ENCODE measurements around the gene TENM3.

Gene TENM3

DNA sequence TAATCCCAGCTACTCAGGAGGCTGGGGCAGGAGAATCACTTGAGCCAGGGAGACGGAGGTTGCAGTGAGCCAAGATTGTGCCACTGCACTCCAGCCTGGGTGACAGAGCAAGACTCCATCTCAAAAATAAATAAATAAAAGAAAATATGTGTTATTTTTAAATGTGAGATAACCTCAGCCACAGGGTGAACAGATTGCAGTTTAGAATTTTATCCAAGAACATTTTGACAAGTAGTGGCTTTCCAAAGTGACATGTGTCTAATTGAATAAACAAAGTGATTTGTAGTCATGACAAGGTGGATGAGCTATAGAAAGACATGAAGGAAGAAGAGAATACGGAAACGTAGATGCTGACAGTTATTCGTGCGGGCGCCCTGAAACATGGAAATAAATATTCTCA is 497.9 kb downstream of the TENM3 start:
- DNase-seq (ENCODE audit: low read depth in 2 of 2), result no peak

DNA sequence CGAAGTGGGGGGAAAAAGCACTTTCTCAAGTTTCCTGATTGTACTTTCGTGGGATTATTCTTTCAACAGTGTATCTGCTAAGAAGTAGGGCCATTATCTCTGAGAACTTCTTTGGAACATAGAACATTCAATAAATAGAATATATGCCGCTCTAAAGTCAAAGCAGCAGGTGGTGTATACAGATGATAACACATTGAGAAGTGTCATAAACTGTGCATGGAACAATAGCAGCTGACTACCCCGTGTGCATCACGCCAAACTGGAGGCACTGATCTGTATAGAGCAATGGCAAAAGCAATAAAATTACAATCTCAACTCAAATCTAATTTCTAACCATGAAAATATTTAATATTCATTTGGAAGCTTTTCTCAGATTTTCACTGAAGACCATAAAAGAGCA is 498.7 kb downstream of the TENM3 start:
- no peak for DNase-seq (ENCODE audit: low read depth in 2 of 2)

GRCh38 chr4:182743815-182744214 is 500.6 kb downstream of the TENM3 start:
- DNase-seq (ENCODE audit: low read depth in 2 of 2), result no peak

GRCh38 chr4:182745237-182745636 is 502.0 kb downstream of the TENM3 start:
- DNase-seq (ENCODE audit: low read depth in 2 of 2), result no peak

GRCh38 chr4:182746876-182747275 is 503.7 kb downstream of the TENM3 start:
- DNase-seq (ENCODE audit: low read depth in 2 of 2), result no peak

DNA sequence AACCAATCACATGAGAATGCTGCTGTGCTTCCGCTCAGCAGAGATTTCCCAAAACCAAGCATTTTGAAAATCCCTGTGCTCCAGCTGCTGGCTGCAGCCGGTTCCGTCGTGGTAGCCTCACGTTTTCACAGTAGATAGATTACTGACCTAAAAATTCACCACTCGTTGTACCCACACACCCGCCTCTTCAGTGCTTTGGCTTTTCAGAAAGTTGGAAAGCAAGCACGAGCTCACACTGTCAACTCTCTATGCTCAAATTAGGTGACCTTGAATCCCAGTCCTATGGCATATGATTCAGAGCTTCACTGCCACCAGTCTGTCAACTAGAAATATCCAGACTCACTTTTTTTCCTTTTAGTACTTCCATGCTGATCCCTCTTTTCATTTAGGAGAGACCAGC is 505.1 kb downstream of the TENM3 start:
- DNase-seq (ENCODE audit: low read depth in 2 of 2), result no peak

GRCh38 chr4:182748949-182749348 is 505.7 kb downstream of the TENM3 start:
- no peak for DNase-seq (ENCODE audit: low read depth in 2 of 2)

DNA sequence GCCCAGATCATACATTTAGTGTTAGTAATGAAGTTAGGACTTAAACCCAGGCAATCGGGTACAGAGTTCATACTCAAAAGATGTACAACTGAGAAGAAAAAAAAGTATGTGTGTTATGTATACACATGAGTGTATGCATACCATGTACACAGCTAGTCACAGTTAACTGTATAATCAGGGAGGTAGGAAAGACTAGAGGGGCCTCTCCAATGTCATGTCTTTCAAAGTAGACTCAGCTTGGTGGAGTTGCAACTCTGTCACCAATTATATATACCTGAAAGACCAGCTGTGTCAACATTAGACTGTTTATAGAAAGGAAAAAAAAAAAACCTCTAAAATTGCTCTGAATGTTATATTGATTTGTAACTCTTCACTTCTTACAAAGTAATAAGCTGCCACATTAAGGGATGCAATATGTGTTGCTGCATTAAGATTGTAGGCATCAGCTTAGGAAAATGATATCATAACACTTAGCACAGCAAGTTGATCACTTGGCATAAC is 506.5 kb downstream of the TENM3 start:
- no peak for DNase-seq (ENCODE audit: low read depth in 2 of 2)

- no peak for DNase-seq (ENCODE audit: low read depth in 2 of 2)
These were observed 509.1 kb downstream of the TENM3 start for GRCh38 chr4:182752158-182752910.

DNA sequence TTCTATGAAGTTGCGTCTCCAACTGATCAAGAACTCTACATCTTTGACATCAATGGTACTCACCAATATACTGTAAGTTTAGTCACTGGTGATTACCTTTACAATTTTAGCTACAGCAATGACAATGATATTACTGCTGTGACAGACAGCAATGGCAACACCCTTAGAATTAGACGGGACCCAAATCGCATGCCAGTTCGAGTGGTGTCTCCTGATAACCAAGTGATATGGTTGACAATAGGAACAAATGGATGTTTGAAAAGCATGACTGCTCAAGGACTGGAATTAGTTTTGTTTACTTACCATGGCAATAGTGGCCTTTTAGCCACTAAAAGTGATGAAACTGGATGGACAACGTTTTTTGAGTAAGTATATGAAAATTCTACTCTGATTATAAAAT is 511.7 kb downstream of the TENM3 start:
- DNase-seq (ENCODE audit: low read depth in 2 of 2), result no peak

- no peak for DNase-seq (ENCODE audit: low read depth in 2 of 2)
These were observed 513.0 kb downstream of the TENM3 start for GRCh38 chr4:182756161-182756690.

DNA sequence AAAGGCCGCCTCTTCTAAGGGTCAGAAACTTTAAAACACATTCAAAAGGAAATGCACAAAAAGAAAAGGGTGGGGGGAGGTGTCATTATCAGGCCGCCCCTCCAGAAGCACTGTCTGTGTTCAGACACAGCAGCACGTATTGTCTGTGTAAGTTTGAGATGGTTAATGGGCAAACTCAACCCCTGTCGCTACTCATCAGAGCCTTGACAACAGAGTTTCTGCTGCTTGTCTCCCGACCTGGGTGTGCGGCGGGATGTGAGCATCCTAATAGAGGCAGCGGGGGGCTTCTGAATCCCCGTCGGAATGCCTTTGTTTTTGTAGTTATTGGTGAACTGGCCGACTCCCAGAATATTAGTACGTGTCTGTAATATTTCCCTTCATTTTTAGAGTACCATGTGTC is 515.1 kb downstream of the TENM3 start:
- DNase-seq (ENCODE audit: low read depth in 2 of 2), result no peak

DNA sequence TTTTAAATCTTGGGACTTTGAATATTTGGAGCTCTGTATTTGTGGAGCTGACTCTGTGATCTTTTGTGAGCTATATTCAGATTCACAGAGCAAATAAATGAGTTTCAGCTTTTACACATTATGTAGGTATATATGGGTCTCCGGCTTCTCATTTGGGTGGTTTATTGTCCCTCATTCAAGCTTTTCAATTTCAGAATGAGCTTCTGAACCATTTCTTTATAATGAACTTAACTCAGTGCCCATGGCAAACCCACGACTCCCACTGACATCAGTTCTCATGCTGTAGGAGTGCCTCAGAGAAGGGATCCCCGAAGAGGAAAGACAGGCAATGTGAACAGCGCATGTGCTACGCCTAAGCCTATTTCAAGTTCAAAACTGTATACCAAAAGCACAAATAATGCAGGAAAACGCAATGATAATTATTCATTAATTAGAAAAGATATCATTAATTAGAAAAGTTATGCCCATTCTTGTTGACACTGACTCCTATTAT is 517.4 kb downstream of the TENM3 start:
- DNase-seq (ENCODE audit: low read depth in 2 of 2), result no peak

GRCh38 chr4:182764137-182764536 is 520.9 kb downstream of the TENM3 start:
- DNase-seq (ENCODE audit: low read depth in 2 of 2), result no peak

GRCh38 chr4:182764642-182765041 is 521.4 kb downstream of the TENM3 start:
- DNase-seq (ENCODE audit: low read depth in 2 of 2), result no peak

DNA sequence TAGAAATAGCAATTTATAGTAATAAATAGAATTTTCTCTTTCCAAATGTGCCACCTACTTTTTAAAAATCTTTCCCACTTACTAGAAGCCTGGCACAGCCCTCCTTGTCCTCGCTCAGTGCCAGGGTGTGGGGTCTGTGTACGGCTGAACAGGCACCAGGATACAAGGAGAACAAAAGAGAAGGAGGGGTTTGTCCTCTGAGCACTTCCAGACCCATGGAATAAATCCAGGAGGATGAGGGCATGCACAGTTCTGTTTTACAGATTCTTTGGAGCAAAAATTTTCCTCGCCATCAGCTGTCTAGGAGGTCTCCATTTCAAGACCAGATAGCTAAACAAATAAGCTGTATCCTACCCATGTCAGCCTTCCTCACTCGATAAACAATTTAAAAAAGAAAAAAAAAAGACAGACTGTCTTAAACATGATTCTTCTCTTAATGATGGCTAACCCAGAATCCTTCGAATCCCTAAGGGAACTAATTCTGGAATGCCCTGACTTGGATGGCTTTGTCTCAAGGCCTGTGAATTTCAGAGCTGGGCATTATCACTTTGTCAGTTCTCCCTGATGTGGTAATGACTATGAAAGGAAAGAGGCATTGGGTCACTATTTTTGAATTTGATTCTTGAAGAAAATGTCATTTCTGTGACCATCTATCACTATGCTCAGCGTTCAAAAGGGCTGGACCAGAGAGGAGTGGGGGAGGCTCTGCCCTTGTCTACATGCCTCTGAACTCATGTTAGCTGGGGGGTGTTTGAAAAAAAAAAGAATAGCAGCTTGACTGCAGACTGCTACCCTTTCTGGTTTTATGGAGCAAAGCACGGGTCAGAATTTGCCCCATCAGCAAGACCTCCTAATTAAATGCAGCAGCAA is 523.0 kb downstream of the TENM3 start:
- no peak for DNase-seq (ENCODE audit: low read depth in 2 of 2)

DNA sequence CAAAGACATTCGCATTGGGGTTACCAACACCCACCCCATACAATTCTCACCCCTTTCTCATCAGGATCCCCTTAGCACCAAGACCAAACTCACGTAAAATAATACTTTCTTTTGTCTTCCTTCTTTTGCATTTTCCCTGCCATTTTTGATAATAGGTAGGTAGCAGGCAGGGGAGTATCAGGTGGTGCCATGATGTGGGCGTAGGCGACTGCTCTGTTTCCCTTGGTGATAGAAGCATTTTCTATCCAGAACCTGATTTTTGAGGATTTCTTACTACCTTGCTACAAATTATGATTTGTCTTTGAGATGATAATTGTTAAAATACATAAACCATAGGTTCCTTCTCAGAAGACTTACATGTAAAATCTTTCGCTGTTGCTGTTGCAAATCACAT is 523.7 kb downstream of the TENM3 start:
- no peak for DNase-seq (ENCODE audit: low read depth in 2 of 2)

- DNase-seq (ENCODE audit: low read depth in 2 of 2), result no peak
These were observed 525.6 kb downstream of the TENM3 start for GRCh38 chr4:182768838-182769237.

GRCh38 chr4:182770259-182770995 is 527.2 kb downstream of the TENM3 start:
- DNase-seq (ENCODE audit: low read depth in 2 of 2), result no peak

DNA sequence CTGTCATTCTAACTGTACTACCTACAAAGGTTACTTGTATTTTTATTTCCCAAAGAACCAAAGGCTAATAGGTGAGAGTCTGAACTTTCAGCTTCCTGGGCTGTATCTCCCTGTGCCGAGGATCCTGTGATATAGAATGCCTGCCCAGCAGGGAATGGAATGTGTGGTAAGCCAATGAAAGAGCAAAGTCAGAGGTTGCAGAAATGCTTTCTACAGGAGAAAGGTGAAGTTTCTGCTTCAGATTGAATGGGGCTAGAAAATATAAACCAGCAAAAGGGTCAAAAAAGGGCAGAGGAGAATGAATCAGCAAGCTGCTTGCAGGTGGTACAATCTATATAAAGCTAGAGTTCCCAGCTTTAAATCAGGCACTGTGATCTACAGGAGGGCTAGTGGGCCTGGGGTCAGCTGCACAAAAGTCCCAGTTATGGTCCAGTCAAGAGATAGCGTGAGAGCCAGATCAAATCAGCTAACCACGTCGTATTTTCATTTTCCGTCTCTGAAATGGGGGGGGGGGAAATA is 527.9 kb downstream of the TENM3 start:
- no peak for DNase-seq (ENCODE audit: low read depth in 2 of 2)

DNA sequence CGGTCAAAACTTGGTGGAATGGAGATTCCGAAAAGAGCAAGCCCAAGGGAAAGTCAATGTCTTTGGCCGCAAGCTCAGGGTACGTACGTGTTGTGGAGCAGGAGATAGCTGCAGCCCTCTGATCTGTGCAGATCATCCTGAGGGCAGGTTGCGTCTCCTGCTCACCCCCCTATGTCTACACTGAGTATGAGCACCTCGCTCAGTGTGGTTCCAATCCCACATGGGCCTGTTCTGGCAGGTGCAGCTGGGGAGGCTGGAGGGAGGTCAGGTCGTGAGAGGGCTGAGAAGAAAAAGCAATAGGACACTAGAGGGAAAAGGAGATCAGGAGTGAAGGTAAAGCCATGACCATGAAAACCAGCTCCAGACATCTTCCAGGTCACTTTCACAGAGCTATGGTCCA is 531.9 kb downstream of the TENM3 start:
- DNase-seq (ENCODE audit: low read depth in 2 of 2), result no peak
